SU-DHL-6 (cell line): Measurements from ENCODE around the gene TRPC5OS.

Experiments
- EZH2phosphoT487 ChIP-seq: fragments of 200-600 bp; sonication (generic), shearing (Covaris generic); conservative IDR thresholded peaks from 2 replicates; pipeline ENCODE4 v1.6.1; 2018; ENCODE audit warnings: mild to moderate bottlenecking, antibody characterized with exemption, low read length, moderate library complexity, mixed read lengths
- TF ChIP-seq, protein P1 (sequence below): fragments of 200-600 bp; sonication (generic); IDR thresholded peaks from one replicate; pipeline ENCODE4 v1.5.1; 2017; ENCODE audit warnings: antibody characterized with exemption, mild to moderate bottlenecking, low read length, moderate library complexity; ENCODE audit not compliant: insufficient read depth, poor library complexity, severe bottlenecking

DNA sequence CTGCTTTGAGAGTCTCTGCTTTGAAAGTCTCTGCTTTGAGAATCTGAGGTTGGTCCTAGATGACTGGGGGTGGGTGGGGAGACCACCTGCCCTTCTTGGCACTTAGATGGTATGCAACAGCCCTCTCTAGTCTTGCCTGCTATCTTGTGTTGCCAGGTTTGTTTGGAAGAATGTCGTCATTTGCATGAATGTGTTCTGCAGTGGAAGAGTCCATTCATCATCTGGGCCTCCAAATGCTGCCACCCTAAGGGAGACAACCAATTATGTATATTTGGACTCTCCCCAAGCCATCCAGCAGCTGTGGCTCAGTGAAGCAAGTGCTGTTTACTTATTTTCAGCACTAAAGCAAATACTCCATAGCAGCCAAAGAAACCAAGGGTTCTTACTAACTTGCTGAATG, 44.6 kb upstream of the TRPC5OS start:
- TF ChIP-seq, protein P1, sequence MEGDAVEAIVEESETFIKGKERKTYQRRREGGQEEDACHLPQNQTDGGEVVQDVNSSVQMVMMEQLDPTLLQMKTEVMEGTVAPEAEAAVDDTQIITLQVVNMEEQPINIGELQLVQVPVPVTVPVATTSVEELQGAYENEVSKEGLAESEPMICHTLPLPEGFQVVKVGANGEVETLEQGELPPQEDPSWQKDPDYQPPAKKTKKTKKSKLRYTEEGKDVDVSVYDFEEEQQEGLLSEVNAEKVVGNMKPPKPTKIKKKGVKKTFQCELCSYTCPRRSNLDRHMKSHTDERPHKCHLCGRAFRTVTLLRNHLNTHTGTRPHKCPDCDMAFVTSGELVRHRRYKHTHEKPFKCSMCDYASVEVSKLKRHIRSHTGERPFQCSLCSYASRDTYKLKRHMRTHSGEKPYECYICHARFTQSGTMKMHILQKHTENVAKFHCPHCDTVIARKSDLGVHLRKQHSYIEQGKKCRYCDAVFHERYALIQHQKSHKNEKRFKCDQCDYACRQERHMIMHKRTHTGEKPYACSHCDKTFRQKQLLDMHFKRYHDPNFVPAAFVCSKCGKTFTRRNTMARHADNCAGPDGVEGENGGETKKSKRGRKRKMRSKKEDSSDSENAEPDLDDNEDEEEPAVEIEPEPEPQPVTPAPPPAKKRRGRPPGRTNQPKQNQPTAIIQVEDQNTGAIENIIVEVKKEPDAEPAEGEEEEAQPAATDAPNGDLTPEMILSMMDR: no peak
- no peak for TF ChIP-seq EZH2phosphoT487
